WTC11 (cell line): Measurements from ENCODE around the gene CNTNAP2. TPM values are rescaled to one million over a fixed set of nuclear protein-coding genes. Genes with fewer than 3 reads are reported as not detected.

Experiments used
- ATAC-seq: fragments of 200-7000 bp; cut with Tn5 transposase; 2 replicates; pipeline ENCODE4 v1.10.0; 2021; ENCODE audit warnings: mild to moderate bottlenecking, moderate library complexity
- CTCF ChIA-PET: fragments of 300-600 bp; sonication (Branson Sonifier 250); formaldehyde crosslinking; loops from one replicate; lab custom pipeline; 2021; ENCODE audit warnings: antibody characterized with exemption; lab: Charles Lee
- POLR2A ChIA-PET: fragments of 350-600 bp; sonication (Branson Sonifier 250); formaldehyde crosslinking; loops from one replicate; lab custom pipeline; 2021; ENCODE audit warnings: antibody characterized with exemption; lab: Charles Lee
- DNase-seq: peaks from one replicate; pipeline ENCODE4 v3.0.0; 2021; ENCODE audit warnings: low spot score
- H3K27ac Mint-ChIP-seq: 2 replicates; pipeline ENCODE4 v1.8.0; 2021; ENCODE audit warnings: mixed read lengths
- H3K27me3 Mint-ChIP-seq: 2 replicates; pipeline ENCODE4 v1.8.0; 2021; ENCODE audit warnings: low read depth, mild to moderate bottlenecking, moderate library complexity, mixed read lengths
- H3K36me3 Mint-ChIP-seq: 2 replicates; pipeline ENCODE4 v1.8.0; 2021; ENCODE audit warnings: mixed read lengths
- H3K4me1 Mint-ChIP-seq: 2 replicates; pipeline ENCODE4 v1.8.0; 2022; ENCODE audit warnings: mixed read lengths
- H3K4me3 Mint-ChIP-seq: 2 replicates; pipeline ENCODE4 v1.8.0; 2021; ENCODE audit warnings: mild to moderate bottlenecking, moderate library complexity, mixed read lengths
- H3K9me3 Mint-ChIP-seq: 2 replicates; pipeline ENCODE4 v1.8.0; 2021; ENCODE audit warnings: mixed read lengths
- AFF4 ChIP-seq: sonication (generic); formaldehyde crosslinking; IDR thresholded peaks from 2 replicates; pipeline ENCODE4 v1.8.1; 2023; ENCODE audit warnings: mild to moderate bottlenecking, missing genetic modification reagents, borderline replicate concordance
- AR ChIP-seq: fragments of 250-450 bp; sonication (Bioruptor Pico); IDR thresholded peaks from 2 replicates; pipeline ENCODE4 v1.9.0; 2021; ENCODE audit warnings: mild to moderate bottlenecking
- CBFB ChIP-seq: sonication (generic); formaldehyde crosslinking; IDR thresholded peaks from 2 replicates; pipeline ENCODE4 v1.8.1; 2022; ENCODE audit warnings: mild to moderate bottlenecking, low read depth, missing genetic modification reagents
- E2F5 ChIP-seq: sonication (generic); formaldehyde crosslinking; IDR thresholded peaks from 2 replicates; pipeline ENCODE4 v1.8.1; 2022; ENCODE audit warnings: mild to moderate bottlenecking, moderate library complexity, missing genetic modification reagents
- ERG ChIP-seq: fragments of 250-450 bp; sonication (Bioruptor Pico); IDR thresholded peaks from 2 replicates; pipeline ENCODE4 v1.8.0; 2021; ENCODE audit warnings: mild to moderate bottlenecking
- GTF2I ChIP-seq: fragments of 250-450 bp; sonication (Bioruptor Pico); conservative IDR thresholded peaks from 2 replicates; pipeline ENCODE4 v1.4.0; 2021; ENCODE audit warnings: mild to moderate bottlenecking
- HMGA2 ChIP-seq: fragments of 250-450 bp; sonication (Bioruptor Pico); IDR thresholded peaks from 2 replicates; pipeline ENCODE4 v1.4.0; 2021; ENCODE audit warnings: mild to moderate bottlenecking, moderate library complexity
- IRF1 ChIP-seq: sonication (generic); formaldehyde crosslinking; IDR thresholded peaks from 2 replicates; pipeline ENCODE4 v1.8.0; 2023; ENCODE audit warnings: missing genetic modification reagents
- KAT7 ChIP-seq: sonication (generic); formaldehyde crosslinking; IDR thresholded peaks from 2 replicates; pipeline ENCODE4 v1.8.1; 2023; ENCODE audit warnings: missing genetic modification reagents, mild to moderate bottlenecking, borderline replicate concordance
- NFE2L1 ChIP-seq: sonication (generic); formaldehyde crosslinking; IDR thresholded peaks from 2 replicates; pipeline ENCODE4 v1.8.1; 2023; ENCODE audit warnings: missing genetic modification reagents
- NR3C1 ChIP-seq: sonication (generic); formaldehyde crosslinking; conservative IDR thresholded peaks from 2 replicates; pipeline ENCODE4 v1.8.1; 2023; ENCODE audit warnings: low read depth, mild to moderate bottlenecking, missing genetic modification reagents
- SMAD3 ChIP-seq: sonication (generic); formaldehyde crosslinking; IDR thresholded peaks from 2 replicates; pipeline ENCODE4 v1.8.0; 2022; ENCODE audit warnings: missing genetic modification reagents, mild to moderate bottlenecking, borderline replicate concordance
- SP1 ChIP-seq: sonication (generic); formaldehyde crosslinking; conservative IDR thresholded peaks from 2 replicates; pipeline ENCODE4 v1.8.1; 2022; ENCODE audit warnings: missing genetic modification reagents
- USF2 ChIP-seq: sonication (generic); formaldehyde crosslinking; IDR thresholded peaks from 2 replicates; pipeline ENCODE4 v1.8.1; 2023; ENCODE audit warnings: mild to moderate bottlenecking, missing genetic modification reagents, moderate library complexity
- ZNF232 ChIP-seq: sonication (generic); formaldehyde crosslinking; IDR thresholded peaks from 2 replicates; pipeline ENCODE4 v1.8.0; 2022; ENCODE audit warnings: mild to moderate bottlenecking, missing genetic modification reagents
- ZNF396 ChIP-seq: fragments of 250-450 bp; sonication (Bioruptor Pico); IDR thresholded peaks from 2 replicates; pipeline ENCODE4 v1.8.0; 2021; ENCODE audit warnings: mild to moderate bottlenecking, moderate library complexity, borderline replicate concordance
- ZNF423 ChIP-seq: fragments of 250-450 bp; sonication (Bioruptor Pico); IDR thresholded peaks from 2 replicates; pipeline ENCODE4 v2.1.2; 2022; ENCODE audit warnings: mild to moderate bottlenecking, moderate library complexity
- ZNF512 ChIP-seq: sonication (generic); formaldehyde crosslinking; IDR thresholded peaks from 2 replicates; pipeline ENCODE4 v1.8.1; 2022; ENCODE audit warnings: missing genetic modification reagents, borderline replicate concordance
- ZSCAN18 ChIP-seq: fragments of 250-450 bp; sonication (Bioruptor Pico); IDR thresholded peaks from 2 replicates; pipeline ENCODE4 v2.1.2; 2022; ENCODE audit warnings: mild to moderate bottlenecking, moderate library complexity
- total RNA-seq: library from RNA; stranded (reverse); gene quantifications from 3 replicates; pipeline ENCODE4 v1.2.3, GENCODE V29; 2021

Gene CNTNAP2
- total RNA-seq, 1 experiment from 2014 or later = 63.8 TPM

GRCh38 chr7:147376192-147376591 is 1259.6 kb downstream of the CNTNAP2 start:
- TF ChIP-seq USF2 (no peak), KAT7 (no peak), NR3C1 (CRISPR knock-in tag) (no peak), AR (CRISPR knock-in tag) (no peak), SP1 (CRISPR knock-in tag) (no peak), IRF1 (no peak)
- Mint-ChIP-seq H3K4me3 (no peak overlapping the region), H3K27me3 (no peaks in the 10 kb centered on the region), H3K4me1 (no peaks in the 10 kb centered on the region), H3K27ac (no peak overlapping the region), H3K36me3 (no peaks in the 10 kb centered on the region), H3K9me3 (no peaks in the 10 kb centered on the region)
- DNase-seq = no peak
- no peak for ATAC-seq
- ChIA-PET POLR2A (no interaction called here), CTCF (no interaction called here)

- no peaks in the 10 kb centered on the region for H3K4me1 Mint-ChIP-seq
- TF ChIP-seq CBFB (CRISPR knock-in tag) (no peak), GTF2I (CRISPR knock-in tag) (no peak), E2F5 (CRISPR knock-in tag) (no peak), SMAD3 (CRISPR knock-in tag) (no peak), NFE2L1 (CRISPR knock-in tag) (no peak), ZNF512 (no peak), ZNF232 (no peak), HMGA2 (CRISPR knock-in tag) (no peak)
These were observed 1264.3 kb downstream of the CNTNAP2 start for GRCh38 chr7:147380926-147381325.

GRCh38 chr7:147394329-147394728 is 1277.7 kb downstream of the CNTNAP2 start:
- ChIA-PET CTCF (no interaction called here), POLR2A (no interaction called here)
- Mint-ChIP-seq H3K27ac (no peak overlapping the region), H3K9me3 (peaks cover 24% of the 10 kb centered on the region), H3K27me3 (no peaks in the 10 kb centered on the region), H3K4me3 (no peak overlapping the region), H3K4me1 (peaks cover 5% of the 10 kb centered on the region), H3K36me3 (0 out of 2 replicates have a peak, but pooled peaks cover 5% of the 10 kb centered on the region)
- no peak for DNase-seq
- ATAC-seq = no peak
- TF ChIP-seq ZSCAN18 (CRISPR knock-in tag) = no peak
- TF ChIP-seq ZNF423 = no peak
- TF ChIP-seq ERG (CRISPR knock-in tag) = no peak
- TF ChIP-seq ZNF396 (CRISPR knock-in tag) = no peak
- TF ChIP-seq AFF4 (CRISPR knock-in tag) = no peak
- no peak for TF ChIP-seq IRF1

More at GRCh38 chr7:147380926-147381325, 1264.3 kb downstream of the CNTNAP2 start:
- DNase-seq = no peak
- ATAC-seq = no peak
- ChIA-PET CTCF (no interaction called here), POLR2A (no interaction called here)
- Mint-ChIP-seq H3K27me3 (no peaks in the 10 kb centered on the region), H3K27ac (no peak overlapping the region), H3K36me3 (peaks cover 18% of the 10 kb centered on the region), H3K9me3 (peaks cover 21% of the 10 kb centered on the region), H3K4me3 (no peak overlapping the region)
